ENCODE data around the gene CCDC149. TPM values are rescaled to one million over a fixed set of nuclear protein-coding genes. Genes with fewer than 3 reads are reported as not detected.

The CCDC149 gene
- total RNA-seq, 1 donor from 2014 or later = 5.2 TPM

DNA sequence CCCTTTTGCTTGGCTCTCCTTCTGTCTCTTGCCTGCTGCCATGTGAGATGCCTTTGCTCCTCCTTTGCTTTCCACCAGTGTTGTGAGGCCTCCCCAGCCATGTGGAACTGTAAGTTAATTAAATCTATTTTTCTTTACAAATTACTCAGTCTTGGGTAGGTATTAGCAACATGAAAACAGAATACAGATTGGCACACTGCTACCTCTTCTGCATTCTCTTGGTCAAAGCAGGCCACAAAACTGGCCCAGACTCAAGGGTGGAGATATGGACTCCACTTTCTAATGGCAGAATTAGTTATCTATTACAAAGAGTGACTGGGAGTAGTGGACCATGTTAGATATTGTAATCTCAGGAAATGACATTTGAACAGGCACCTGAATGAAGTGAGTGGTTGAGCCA, 21.5 kb upstream of the CCDC149 start:
- peaks cover 29% of the 10 kb centered on the region for H3K36me3 Mint-ChIP-seq (ENCODE audit: unreplicated experiment)
- no peak overlapping the region for H3K4me3 Mint-ChIP-seq (ENCODE audit: unreplicated experiment)
- no peaks in the 10 kb centered on the region for H3K4me1 Mint-ChIP-seq (ENCODE audit: low read depth, unreplicated experiment)
- no peak for DNase-seq
- H3K27me3 Mint-ChIP-seq (ENCODE audit: unreplicated experiment) = no peaks in the 10 kb centered on the region
- no peak overlapping the region for H3K27ac Mint-ChIP-seq (ENCODE audit: unreplicated experiment)
- TF ChIP-seq, protein P1, sequence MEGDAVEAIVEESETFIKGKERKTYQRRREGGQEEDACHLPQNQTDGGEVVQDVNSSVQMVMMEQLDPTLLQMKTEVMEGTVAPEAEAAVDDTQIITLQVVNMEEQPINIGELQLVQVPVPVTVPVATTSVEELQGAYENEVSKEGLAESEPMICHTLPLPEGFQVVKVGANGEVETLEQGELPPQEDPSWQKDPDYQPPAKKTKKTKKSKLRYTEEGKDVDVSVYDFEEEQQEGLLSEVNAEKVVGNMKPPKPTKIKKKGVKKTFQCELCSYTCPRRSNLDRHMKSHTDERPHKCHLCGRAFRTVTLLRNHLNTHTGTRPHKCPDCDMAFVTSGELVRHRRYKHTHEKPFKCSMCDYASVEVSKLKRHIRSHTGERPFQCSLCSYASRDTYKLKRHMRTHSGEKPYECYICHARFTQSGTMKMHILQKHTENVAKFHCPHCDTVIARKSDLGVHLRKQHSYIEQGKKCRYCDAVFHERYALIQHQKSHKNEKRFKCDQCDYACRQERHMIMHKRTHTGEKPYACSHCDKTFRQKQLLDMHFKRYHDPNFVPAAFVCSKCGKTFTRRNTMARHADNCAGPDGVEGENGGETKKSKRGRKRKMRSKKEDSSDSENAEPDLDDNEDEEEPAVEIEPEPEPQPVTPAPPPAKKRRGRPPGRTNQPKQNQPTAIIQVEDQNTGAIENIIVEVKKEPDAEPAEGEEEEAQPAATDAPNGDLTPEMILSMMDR (IDR thresholded peaks at IDR 0.05; ENCODE audit: partially characterized antibody, unreplicated experiment) = no peak
- peaks cover 9% of the 10 kb centered on the region for H3K9me3 Mint-ChIP-seq (ENCODE audit: unreplicated experiment)

DNA sequence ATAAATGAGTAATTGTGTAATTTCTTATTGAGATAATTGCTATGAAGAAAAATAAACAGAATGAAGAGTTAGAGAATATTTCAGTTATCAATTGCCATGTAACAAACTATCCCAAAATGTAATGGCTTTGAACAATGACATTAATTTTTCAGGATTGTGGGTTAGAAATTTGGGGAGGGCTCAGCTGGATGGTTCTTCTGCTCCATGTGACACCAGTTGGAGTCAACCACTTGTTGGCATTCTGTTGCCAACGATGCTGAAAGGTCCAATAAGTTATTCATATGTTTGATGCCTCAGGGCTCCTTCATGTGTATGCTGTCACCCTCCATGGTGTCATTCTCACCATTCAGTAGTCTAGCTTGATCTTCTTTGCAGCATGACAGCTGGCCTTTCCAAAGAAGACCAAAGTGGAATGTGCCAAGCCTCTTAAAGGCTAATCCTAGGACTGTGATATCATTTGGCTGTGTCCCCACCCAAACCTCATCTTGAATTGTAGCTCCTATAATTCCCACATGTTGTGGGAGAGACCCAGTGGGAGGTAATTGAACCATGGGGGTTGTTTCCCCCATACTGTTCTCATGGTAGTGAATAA, 20.9 kb upstream of the CCDC149 start:
- H3K27me3 Mint-ChIP-seq (ENCODE audit: unreplicated experiment) = no peaks in the 10 kb centered on the region
- DNase-seq = no peak
- H3K4me1 Mint-ChIP-seq (ENCODE audit: low read depth, unreplicated experiment) = no peaks in the 10 kb centered on the region
- TF ChIP-seq, protein P1 (IDR thresholded peaks at IDR 0.05; ENCODE audit: partially characterized antibody, unreplicated experiment) = no peak
- H3K9me3 Mint-ChIP-seq (ENCODE audit: unreplicated experiment) = peaks cover 9% of the 10 kb centered on the region
- H3K4me3 Mint-ChIP-seq (ENCODE audit: unreplicated experiment) = no peak overlapping the region
- peaks cover 27% of the 10 kb centered on the region for H3K36me3 Mint-ChIP-seq (ENCODE audit: unreplicated experiment)
- H3K27ac Mint-ChIP-seq (ENCODE audit: unreplicated experiment) = no peak overlapping the region

DNA sequence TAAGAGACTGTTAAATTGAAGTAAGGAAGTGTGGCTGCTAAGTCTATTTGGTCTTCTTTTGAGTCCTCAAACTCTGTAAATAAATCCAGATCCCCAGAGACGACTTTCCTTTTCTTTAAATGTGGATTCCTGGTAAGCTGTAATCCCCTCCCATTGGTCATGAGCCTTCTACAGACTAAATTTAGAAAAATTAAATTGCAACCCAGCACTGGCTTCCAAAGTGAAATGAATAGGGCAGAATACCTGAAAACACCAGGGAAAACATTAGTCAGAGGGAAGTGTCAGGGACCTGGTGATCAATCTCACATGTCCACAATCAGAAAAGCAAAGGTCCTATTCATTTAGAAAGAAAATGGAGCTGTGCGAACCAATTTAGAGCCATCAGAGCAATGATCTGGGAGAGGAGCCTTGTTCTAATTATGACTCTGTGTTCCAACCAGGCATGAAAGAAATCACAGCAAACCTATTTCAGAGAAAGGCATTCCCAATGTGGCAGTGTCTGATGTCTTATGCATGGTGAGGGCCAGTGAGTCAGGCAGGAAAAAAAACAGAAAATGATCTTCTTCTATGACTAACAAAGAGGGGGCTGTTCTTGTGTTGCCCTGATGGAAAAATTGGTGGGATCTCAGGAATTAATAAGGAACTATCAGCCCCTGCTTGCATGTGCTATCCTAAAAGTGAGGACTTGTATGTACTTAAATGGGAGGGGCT, 19.8 kb upstream of the CCDC149 start:
- Mint-ChIP-seq H3K27ac (ENCODE audit: unreplicated experiment) (no peak overlapping the region), H3K4me1 (ENCODE audit: low read depth, unreplicated experiment) (no peaks in the 10 kb centered on the region), H3K4me3 (ENCODE audit: unreplicated experiment) (no peak overlapping the region), H3K36me3 (ENCODE audit: unreplicated experiment) (peaks cover 17% of the 10 kb centered on the region), H3K27me3 (ENCODE audit: unreplicated experiment) (no peaks in the 10 kb centered on the region), H3K9me3 (ENCODE audit: unreplicated experiment) (peaks cover 3% of the 10 kb centered on the region)
- DNase-seq = no peak
- TF ChIP-seq, protein P1 (IDR thresholded peaks at IDR 0.05; ENCODE audit: partially characterized antibody, unreplicated experiment) = no peak

DNA sequence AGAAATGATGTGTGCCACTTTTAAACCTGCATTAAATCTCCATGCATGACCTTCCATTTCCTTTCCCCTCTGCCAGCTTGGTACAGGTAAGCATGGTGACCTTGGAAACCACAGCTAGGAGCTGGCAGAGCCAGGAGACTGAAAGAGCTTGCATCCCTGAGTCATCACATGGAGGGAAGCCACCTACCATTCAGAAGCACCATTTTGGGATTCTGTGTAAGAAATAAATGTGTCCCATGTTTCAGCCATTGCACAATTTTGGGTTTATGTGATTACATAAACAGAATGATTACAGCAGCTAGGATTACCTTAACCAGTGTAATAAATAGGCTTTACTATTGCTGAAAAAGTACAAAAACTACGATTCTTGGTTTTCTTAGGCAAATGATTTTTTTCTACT, 17.3 kb upstream of the CCDC149 start:
- TF ChIP-seq, protein P1 (IDR thresholded peaks at IDR 0.05; ENCODE audit: partially characterized antibody, unreplicated experiment) = no peak
- Mint-ChIP-seq H3K27me3 (ENCODE audit: unreplicated experiment) (no peaks in the 10 kb centered on the region), H3K4me3 (ENCODE audit: unreplicated experiment) (no peak overlapping the region)

DNA sequence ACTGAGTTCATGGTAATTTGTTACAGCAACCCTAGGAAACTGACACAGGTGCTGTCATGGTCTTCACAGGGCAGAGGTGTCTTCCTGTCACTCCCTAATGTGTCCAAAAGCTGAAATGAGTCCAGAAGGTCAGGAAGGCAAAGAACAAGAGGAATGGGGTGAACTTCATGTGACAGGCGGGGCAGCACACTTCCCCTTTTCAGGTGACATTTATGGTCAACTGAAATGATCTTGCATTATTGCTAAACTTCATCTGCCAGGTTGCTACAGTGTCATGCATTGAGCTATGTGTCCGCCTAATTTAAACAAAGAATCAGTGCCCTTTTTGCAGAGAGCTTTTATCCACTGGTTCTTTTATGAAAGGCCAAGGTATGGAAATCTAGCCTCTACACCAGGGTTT, 15.9 kb upstream of the CCDC149 start:
- Mint-ChIP-seq H3K27me3 (ENCODE audit: unreplicated experiment) (no peaks in the 10 kb centered on the region), H3K27ac (ENCODE audit: unreplicated experiment) (no peak overlapping the region), H3K36me3 (ENCODE audit: unreplicated experiment) (no peaks in the 10 kb centered on the region), H3K4me3 (ENCODE audit: unreplicated experiment) (no peak overlapping the region), H3K9me3 (ENCODE audit: unreplicated experiment) (no peaks in the 10 kb centered on the region), H3K4me1 (ENCODE audit: low read depth, unreplicated experiment) (peaks cover 5% of the 10 kb centered on the region)
- TF ChIP-seq, protein P1 (IDR thresholded peaks at IDR 0.05; ENCODE audit: partially characterized antibody, unreplicated experiment) = no peak
- DNase-seq = no peak

More for the DNA sequence above, 17.3 kb upstream of the CCDC149 start:
- no peak for DNase-seq
- no peak overlapping the region for H3K27ac Mint-ChIP-seq (ENCODE audit: unreplicated experiment)
- H3K36me3 Mint-ChIP-seq (ENCODE audit: unreplicated experiment) = peaks cover 9% of the 10 kb centered on the region
- no peaks in the 10 kb centered on the region for H3K4me1 Mint-ChIP-seq (ENCODE audit: low read depth, unreplicated experiment)
- H3K9me3 Mint-ChIP-seq (ENCODE audit: unreplicated experiment) = no peaks in the 10 kb centered on the region

All from glutamatergic neuron (in vitro differentiated cells).